Left forelimb (tissue), 1 donor: Measurements from ENCODE around the gene MYRIP.
"Not testable (repeated sequence)": the region's sequence is repeated elsewhere in the genome, so short reads cannot be mapped to it uniquely, and the experiment has no call there.

Experiments
- DNase-seq: peaks from one replicate; pipeline ENCODE4 v3.0.0-alpha.2; 2018; ENCODE audit warnings: low spot score

MYRIP gene

DNA sequence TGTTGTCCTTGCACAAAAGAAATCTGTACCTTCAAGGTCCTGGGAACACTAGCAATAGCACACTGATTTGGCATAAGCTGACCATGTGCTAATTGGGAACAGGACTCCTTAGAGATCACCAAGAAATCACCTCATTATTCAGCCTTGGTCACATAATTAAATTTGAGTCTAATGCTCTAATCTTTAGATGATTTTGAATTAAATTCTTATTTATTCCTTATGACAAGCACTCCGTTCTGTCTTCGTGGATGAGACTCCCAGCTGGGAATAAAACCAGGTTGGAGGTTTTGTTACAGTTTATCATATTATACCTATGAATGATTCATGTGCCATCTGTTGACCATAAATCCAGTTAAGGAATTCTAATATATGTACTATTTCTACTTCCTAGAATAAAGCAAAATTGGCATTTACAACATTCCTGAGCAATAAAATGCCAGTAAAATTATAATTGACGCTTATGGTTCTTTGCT is 162.2 kb downstream of the MYRIP start:
- DNase-seq = no peak

DNA sequence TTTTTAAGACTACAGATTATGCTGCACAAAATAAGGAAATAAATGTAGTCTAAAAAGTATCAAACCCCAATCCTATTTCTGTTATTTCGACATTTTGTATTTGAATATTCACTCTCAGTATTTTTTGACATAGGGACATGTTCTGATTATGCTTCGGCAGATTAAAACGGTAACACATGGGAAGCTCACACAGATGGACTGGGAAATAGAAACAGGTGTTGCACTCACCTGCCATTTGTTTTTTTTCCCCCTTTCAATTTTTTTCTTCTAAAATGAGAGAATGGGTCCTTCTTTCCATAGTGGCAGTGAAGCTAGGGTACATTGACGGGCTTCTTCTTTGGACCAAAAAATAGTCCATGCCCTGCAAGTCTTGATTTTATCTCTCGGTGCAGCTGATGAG is 163.1 kb downstream of the MYRIP start:
- DNase-seq = no peak

DNA sequence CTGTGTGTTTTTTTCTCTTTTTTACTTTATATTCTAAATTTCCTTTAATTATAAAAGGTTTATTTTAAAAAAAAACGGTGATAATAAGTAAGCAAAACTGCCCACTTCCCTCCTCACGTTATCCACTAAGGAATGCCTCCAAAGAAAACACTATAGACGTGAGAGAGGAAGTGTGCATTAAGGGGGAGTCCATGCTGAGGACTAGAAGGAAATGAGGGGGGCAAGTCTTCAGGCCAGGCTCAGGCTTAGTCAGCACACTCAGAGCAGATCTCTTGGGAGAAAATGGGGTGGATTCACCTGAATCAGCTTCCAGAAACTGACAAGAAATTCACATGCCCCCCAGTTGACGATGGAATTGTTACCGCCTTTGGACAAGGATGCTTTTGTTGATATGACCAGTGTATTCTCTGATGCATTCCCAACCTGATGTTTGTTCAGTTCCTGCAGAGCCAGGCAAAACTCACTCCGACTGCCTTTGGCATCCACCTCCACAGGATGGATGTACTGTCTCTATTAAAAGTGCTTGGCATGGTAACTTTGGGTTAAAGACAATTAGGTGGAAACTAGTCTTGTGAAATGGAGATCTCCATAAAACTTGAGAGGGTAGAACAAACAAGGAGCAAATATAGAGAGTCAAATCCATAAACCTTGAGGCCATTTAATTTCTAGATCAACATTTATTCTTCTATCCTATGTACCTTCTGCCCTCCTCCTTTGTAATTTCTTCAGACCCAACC is 167.8 kb downstream of the MYRIP start:
- no peak for DNase-seq

- no peak for DNase-seq
Measured at GRCh38 chr3:39978308-39978707, 168.9 kb downstream of the MYRIP start.

DNA sequence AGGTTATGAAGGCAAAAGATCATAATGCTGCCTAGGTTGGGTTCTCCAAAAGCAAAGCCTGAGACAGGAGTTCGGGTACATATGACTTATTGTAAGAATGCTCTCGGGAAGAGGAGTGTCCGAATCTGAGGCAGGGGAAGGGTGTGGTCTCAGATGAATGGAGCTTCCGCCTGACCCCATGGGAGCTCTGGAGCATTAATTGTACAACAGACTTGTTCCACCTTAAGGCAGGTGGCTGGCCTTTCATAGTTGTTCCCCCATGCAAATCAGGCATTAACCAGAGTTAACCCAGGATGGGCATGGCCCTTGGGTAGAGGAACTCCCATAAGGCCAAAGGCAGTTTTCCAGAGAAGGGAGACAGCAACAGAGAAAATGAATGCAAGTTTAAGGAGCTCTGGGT is 170.6 kb downstream of the MYRIP start:
- DNase-seq = no peak

- DNase-seq = no peak
Measured at GRCh38 chr3:39980781-39981180, 171.4 kb downstream of the MYRIP start.

DNA sequence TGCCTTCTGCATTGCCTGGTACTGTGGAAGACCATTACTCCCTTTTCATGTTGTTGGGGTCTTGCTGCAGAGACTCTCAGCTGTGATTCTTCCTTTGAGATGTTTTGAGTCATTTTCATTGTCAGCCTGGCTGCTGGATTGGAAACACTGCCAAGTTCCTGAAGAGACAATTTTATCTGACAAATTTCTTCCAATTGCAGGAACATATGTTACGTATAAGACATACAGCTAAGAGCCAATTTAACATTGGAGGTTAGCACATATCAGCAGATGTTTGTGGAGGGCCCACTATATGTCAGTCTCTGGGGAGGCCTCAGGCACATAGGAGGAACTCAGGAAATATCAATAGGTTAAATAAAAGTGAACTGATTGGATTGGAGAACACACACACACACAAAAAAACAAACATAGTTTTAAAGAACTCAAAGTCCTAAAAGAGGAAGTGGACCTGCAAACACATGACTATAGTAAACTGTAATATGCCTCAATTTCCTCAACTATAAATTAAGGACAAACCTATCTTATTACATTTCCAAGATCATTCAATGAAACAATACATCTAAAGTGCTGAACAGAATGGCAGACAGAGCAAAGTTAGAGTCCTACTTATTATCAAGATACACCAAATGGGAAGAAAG is 172.3 kb downstream of the MYRIP start:
- no peak for DNase-seq

DNA sequence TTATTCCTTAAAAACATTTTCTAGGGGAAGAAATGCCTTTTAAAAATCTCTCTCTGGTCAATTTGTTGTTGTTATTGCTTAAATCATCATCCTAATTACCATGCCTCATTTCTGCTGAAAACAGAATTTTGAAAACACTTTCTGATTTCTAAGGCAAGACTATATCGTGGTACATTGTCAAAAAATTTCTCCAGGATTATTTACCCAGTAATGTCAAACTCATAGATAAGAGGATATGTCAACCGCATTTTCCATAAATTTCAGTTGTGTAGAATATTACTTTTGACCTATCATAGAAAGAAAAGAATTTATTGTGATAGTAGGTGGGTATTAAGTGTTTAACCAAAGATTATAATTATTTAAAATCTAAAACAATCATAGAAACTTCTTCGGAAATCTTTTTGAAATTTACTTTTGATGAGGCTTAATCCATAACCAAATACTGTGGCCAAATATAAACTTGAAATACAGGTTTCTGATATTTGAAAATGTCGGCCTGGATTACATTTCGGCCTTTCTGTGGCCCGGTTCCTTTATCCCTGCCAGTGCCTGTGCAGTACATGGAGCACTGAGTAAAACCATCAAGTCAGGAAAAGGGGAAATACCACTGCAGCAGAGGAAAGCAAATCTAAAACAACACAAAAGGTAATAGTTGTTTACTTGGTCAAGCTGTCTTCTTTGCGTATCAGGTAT is 173.4 kb downstream of the MYRIP start:
- DNase-seq = no peak

DNA sequence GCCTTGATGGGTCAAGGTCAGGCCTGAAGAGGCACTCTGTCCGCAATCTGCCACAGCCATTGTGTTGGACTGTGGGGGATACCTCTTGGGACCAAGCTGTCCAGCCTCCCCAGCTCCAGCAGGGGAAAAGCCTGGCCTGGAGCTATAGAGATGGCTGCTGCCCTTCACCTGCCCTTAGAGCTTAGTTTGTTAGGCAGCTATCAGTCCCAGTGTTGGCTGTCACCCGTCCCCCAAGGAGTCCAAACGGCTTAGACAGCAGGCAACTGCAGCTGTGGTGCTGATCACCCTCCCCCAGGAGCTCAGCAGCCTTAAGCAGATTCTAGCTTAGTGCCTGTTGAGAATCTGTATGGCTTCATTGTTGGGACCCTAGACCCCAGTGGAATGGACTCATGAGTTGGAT is 180.3 kb downstream of the MYRIP start:
- DNase-seq = no peak

- no peak for DNase-seq
Measured at GRCh38 chr3:39990532-39990931, 181.1 kb downstream of the MYRIP start.

DNA sequence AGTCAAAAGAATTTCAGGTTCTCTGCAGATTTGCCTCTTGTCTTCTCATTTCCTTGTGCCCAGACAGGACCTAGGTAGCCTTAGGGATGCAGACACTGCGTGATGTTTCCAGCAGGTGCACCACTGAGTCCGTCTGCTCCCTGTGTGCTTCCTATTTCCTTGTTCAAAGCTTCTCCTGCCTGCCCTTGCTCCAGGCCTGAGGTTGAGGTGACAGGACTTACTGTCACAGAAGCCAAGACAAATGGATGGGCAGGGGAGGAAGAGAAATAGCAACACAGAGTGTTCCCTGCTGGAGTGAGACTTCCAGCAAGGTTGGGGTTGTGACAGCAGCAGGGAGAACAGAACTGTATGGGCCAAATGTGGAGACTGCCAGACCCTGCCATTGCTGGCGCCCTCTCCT is 199.4 kb downstream of the MYRIP start:
- DNase-seq = no peak

GRCh38 chr3:40009991-40010390 is 200.6 kb downstream of the MYRIP start:
- DNase-seq = no peak

GRCh38 chr3:40012381-40012780 is 203.0 kb downstream of the MYRIP start:
- no peak for DNase-seq

DNA sequence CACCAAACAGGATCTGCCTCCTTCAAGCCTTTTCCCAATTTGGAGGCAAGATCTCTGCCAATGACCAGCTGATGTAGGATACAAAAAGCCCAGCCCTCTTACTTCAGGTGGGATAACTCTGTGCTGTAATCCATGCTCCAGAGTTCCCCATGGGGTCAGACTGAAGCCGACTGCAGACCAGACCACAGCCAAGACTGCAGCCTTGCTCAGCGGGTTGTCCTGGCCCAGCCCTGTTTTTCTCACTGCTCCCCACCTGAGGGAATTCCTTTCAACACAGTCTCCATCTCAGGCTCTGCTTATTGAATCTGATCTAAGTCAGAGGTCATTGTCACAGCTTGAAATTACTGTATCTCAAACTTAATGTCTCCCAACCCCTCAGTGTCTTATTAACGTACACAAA is 207.0 kb downstream of the MYRIP start:
- DNase-seq = no peak

DNA sequence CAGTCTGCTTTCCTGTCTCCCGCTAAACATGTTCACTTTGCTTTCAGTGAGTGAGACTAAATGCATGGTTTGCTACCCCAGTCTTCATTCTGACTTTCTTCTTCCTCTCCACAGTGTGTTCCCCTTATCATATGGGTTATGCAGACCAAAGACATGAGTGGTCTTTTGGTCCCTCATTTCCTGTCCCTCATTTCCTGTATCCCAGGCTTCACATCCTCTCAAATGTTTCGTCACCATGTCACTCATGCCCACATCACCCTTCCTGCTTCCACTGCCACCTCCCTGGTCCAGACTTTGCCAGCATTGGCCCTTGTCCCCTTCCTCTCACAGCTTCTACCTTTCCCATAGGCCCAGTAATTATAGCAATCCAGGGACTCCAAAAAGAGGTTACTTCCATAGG is 209.0 kb downstream of the MYRIP start:
- DNase-seq = no peak

- DNase-seq = no peak
Measured at GRCh38 chr3:40019376-40019775, 210.0 kb downstream of the MYRIP start.

- DNase-seq = no peak
Measured at GRCh38 chr3:40020689-40021088, 211.3 kb downstream of the MYRIP start.

- DNase-seq = no peak
Measured at GRCh38 chr3:40021338-40021737, 211.9 kb downstream of the MYRIP start.

GRCh38 chr3:40022297-40022827 is 213.0 kb downstream of the MYRIP start:
- no peak for DNase-seq

DNA sequence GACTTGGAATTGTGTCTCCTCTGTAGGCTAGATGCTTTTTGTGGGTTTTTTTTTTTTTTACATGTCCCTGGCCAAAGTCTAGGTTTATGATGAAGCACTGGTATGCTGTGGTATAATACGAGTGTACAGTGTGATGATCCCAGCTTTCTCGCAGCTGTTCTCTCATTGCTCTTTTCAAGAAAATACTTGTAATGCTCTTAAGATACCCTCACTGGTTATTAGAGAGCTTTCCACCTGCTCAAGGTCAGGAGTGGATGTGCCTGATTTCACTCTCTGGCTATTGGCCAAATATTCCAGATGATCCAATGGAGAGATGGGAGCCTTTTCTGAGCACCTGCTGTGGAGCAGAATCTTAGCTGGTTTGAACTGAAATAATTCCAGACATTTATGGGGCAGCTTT is 215.1 kb downstream of the MYRIP start:
- DNase-seq = no peak

GRCh38 chr3:40025892-40026291 is 216.5 kb downstream of the MYRIP start:
- DNase-seq = not testable (repeated sequence)

DNA sequence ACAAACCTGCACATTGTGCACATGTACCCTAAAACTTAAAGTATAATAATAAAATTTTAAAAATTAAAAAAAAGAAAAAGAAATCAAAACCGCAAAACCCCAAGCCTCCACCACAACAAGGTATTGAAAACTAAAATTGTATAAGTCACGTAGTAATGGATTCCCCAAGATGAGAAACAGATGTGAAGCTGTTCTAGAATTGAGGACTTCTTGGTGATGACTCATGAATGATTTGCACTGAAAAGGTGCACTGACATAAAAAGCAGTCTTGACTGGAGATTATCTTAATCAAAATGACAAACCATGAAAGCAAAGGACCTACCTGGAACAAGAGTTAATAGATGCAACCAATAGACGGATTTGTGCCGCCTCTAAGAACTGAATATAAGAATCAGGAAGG is 225.8 kb downstream of the MYRIP start:
- DNase-seq = no peak

- no peak for DNase-seq
Measured at GRCh38 chr3:40037582-40037981, 228.2 kb downstream of the MYRIP start.
